SK-N-SH treated with all-trans-retinoic acid at 6 μM for 48 hours (cell line): ENCODE results near the gene ADGRB2.

ENCODE experiments used
- ARNTL ChIP-seq: fragments of 450-650 bp; formaldehyde crosslinking; IDR thresholded peaks from 2 replicates; pipeline ENCODE4 v1.5.0; 2020; ENCODE audit warnings: low read depth, mild to moderate bottlenecking, moderate library complexity, borderline replicate concordance
- CREB5 ChIP-seq: fragments of 250-450 bp; sonication (Bioruptor Pico); IDR thresholded peaks from 2 replicates; pipeline ENCODE4 v1.5.1; 2020; ENCODE audit warnings: low read depth, mild to moderate bottlenecking, moderate library complexity
- CSDC2 ChIP-seq: fragments of 250-450 bp; sonication (Bioruptor Pico); IDR thresholded peaks from 2 replicates; pipeline ENCODE4 v1.5.0; 2020; ENCODE audit warnings: mild to moderate bottlenecking, moderate library complexity
- ESRRG ChIP-seq: fragments of 250-450 bp; sonication (Bioruptor Pico); IDR thresholded peaks from 2 replicates; pipeline ENCODE4 v1.6.1; 2021; ENCODE audit warnings: mild to moderate bottlenecking
- ISL1 ChIP-seq: fragments of 250-450 bp; sonication (Bioruptor Pico); IDR thresholded peaks from 2 replicates; pipeline ENCODE4 v2.1.2; 2022; ENCODE audit warnings: mild to moderate bottlenecking, moderate library complexity
- OSR1 ChIP-seq: fragments of 250-450 bp; sonication (Bioruptor Pico); IDR thresholded peaks from 2 replicates; pipeline ENCODE4 v1.8.0; 2022; ENCODE audit warnings: moderate library complexity, mild to moderate bottlenecking, inconsistent platforms
- POU6F1 ChIP-seq: fragments of 250-450 bp; sonication (Bioruptor Pico); IDR thresholded peaks from 2 replicates; pipeline ENCODE4 v1.8.0; 2021; ENCODE audit warnings: low read depth, mild to moderate bottlenecking, moderate library complexity, borderline replicate concordance
- RARB ChIP-seq: fragments of 250-450 bp; sonication (Bioruptor Pico); IDR thresholded peaks from 2 replicates; pipeline ENCODE4 v1.8.0; 2021; ENCODE audit warnings: mild to moderate bottlenecking, moderate library complexity
- ZC3H10 ChIP-seq: fragments of 250-450 bp; sonication (Bioruptor Pico); IDR thresholded peaks from 2 replicates; pipeline ENCODE4 v1.5.1; 2021; ENCODE audit warnings: mild to moderate bottlenecking, moderate library complexity
- ZFP3 ChIP-seq: fragments of 250-450 bp; sonication (Bioruptor Pico); IDR thresholded peaks from 2 replicates; pipeline ENCODE4 v1.5.0; 2020; ENCODE audit warnings: mild to moderate bottlenecking, moderate library complexity
- ZNF565 ChIP-seq: fragments of 450-650 bp; formaldehyde crosslinking; conservative IDR thresholded peaks from 2 replicates; pipeline ENCODE4 v1.5.0; 2020; ENCODE audit warnings: low read depth, mild to moderate bottlenecking, moderate library complexity
- ZNF8 ChIP-seq: fragments of 450-650 bp; formaldehyde crosslinking; IDR thresholded peaks from 2 replicates; pipeline ENCODE4 v1.5.0; 2020; ENCODE audit warnings: mild to moderate bottlenecking, moderate library complexity

- no peak for TF ChIP-seq CREB5 (CRISPR knock-in tag)
- no peak for TF ChIP-seq OSR1 (CRISPR knock-in tag)
- no peak for TF ChIP-seq ZFP3 (CRISPR knock-in tag)
- TF ChIP-seq ISL1 (CRISPR knock-in tag): no peak
- TF ChIP-seq ARNTL: no peak
- no peak for TF ChIP-seq CSDC2 (CRISPR knock-in tag)
- TF ChIP-seq ZNF565: no peak
- TF ChIP-seq ESRRG (CRISPR knock-in tag): no peak
- TF ChIP-seq POU6F1: no peak
- no peak for TF ChIP-seq ZNF8 (CRISPR knock-in tag)
- no peak for TF ChIP-seq ZC3H10 (CRISPR knock-in tag)
- TF ChIP-seq RARB: no peak
Observed at GRCh38 chr1:31795801-31796621, 31.9 kb upstream of the ADGRB2 start.
